AG04450 (cell line): ENCODE measurements around the gene HLA-DOB. TPM values are rescaled to one million over a fixed set of nuclear protein-coding genes. Genes with fewer than 3 reads are reported as not detected.

Source experiments
- CTCF ChIA-PET: fragments of 300-600, 350-600 bp; formaldehyde crosslinking; extraction: SDS; loops from one replicate; lab custom pipeline; 2022; ENCODE audit warnings: antibody characterized with exemption, inconsistent platforms; lab: Charles Lee
- POLR2A ChIA-PET: fragments of 350-600 bp; formaldehyde crosslinking; extraction: SDS; loops from one replicate; lab custom pipeline; 2021; ENCODE audit warnings: antibody characterized with exemption, inconsistent platforms; lab: Yijun Ruan, JAX
- DNase-seq: peaks from one replicate; pipeline ENCODE4 v3.0.0-alpha.2; 2011; ENCODE audit warnings: low read depth, low spot score
- H3K27ac ChIP-seq: one replicate; pipeline ENCODE4 v1.5.1; 2012; ENCODE audit warnings: low read depth, low read length, control low read depth
- H3K27me3 ChIP-seq: one replicate; pipeline ENCODE4 v1.6.0; 2012; ENCODE audit warnings: low read length; ENCODE audit not compliant: control insufficient read depth, insufficient read depth
- H3K4me3 ChIP-seq: 2 replicates; pipeline ENCODE4 v1.5.1; 2011; ENCODE audit warnings: mild to moderate bottlenecking, low read depth, low read length, control low read depth
- H3K9me3 ChIP-seq: 2 replicates; pipeline ENCODE4 v1.5.1; 2012; ENCODE audit warnings: low read length; ENCODE audit not compliant: control insufficient read depth, insufficient read depth
- polyA plus RNA-seq: library from polyadenylated mRNA; depleted of rRNA; stranded (reverse); fragments of >200 nt; gene quantifications from 2 replicates; pipeline ENCODE4 v1.2.3, GENCODE V29; 2011
- TF ChIP-seq, protein P1 (sequence below): IDR thresholded peaks from 2 replicates; pipeline ENCODE4 v1.5.1; 2011; ENCODE audit warnings: low read depth, low read length, control low read depth, inconsistent platforms

Gene HLA-DOB
- polyA plus RNA-seq, 1 experiment, result not detected

GRCh38 chr6:32830017-32830416, 13.2 kb upstream of the HLA-DOB start:
- CTCF ChIA-PET, result no interaction called here
- H3K27me3 ChIP-seq, result no peaks in the 10 kb centered on the region

GRCh38 chr6:32829495-32829894, 12.7 kb upstream of the HLA-DOB start:
- Histone ChIP-seq H3K27me3 (no peaks in the 10 kb centered on the region), H3K27ac (no peak overlapping the region), H3K4me3 (no peak overlapping the region), H3K9me3 (no peaks in the 10 kb centered on the region)
- TF ChIP-seq, protein P1, sequence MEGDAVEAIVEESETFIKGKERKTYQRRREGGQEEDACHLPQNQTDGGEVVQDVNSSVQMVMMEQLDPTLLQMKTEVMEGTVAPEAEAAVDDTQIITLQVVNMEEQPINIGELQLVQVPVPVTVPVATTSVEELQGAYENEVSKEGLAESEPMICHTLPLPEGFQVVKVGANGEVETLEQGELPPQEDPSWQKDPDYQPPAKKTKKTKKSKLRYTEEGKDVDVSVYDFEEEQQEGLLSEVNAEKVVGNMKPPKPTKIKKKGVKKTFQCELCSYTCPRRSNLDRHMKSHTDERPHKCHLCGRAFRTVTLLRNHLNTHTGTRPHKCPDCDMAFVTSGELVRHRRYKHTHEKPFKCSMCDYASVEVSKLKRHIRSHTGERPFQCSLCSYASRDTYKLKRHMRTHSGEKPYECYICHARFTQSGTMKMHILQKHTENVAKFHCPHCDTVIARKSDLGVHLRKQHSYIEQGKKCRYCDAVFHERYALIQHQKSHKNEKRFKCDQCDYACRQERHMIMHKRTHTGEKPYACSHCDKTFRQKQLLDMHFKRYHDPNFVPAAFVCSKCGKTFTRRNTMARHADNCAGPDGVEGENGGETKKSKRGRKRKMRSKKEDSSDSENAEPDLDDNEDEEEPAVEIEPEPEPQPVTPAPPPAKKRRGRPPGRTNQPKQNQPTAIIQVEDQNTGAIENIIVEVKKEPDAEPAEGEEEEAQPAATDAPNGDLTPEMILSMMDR, result no peak
- ChIA-PET CTCF (interaction anchor here (5.7 kb wide), 1 partner anchor 39 kb away, joined by 87 read pairs; no protein-coding TSS in a partner anchor), POLR2A (no interaction called here)
- no peak for DNase-seq

More at GRCh38 chr6:32830017-32830416, 13.2 kb upstream of the HLA-DOB start:
- H3K4me3 ChIP-seq, result no peak overlapping the region
- no peak overlapping the region for H3K27ac ChIP-seq
- TF ChIP-seq, protein P1, result no peak
- H3K9me3 ChIP-seq, result no peaks in the 10 kb centered on the region
- no peak for DNase-seq
- POLR2A ChIA-PET, result no interaction called here

- Histone ChIP-seq H3K27me3 (no peaks in the 10 kb centered on the region), H3K9me3 (no peaks in the 10 kb centered on the region), H3K27ac (no peak overlapping the region), H3K4me3 (no peak overlapping the region)
- ChIA-PET POLR2A (no interaction called here), CTCF (interaction anchor here (1.1 to 10.3 kb wide), 5 partner anchors 12 to 41 kb away, joined by 3 to 103 read pairs (median 8); partner anchors contain the start of genes PSMB9, TAP1 and TAP2)
- TF ChIP-seq, protein P1, result no peak
- DNase-seq, result no peak
Observed at GRCh38 chr6:32827025-32827424, 10.2 kb upstream of the HLA-DOB start.

DNA sequence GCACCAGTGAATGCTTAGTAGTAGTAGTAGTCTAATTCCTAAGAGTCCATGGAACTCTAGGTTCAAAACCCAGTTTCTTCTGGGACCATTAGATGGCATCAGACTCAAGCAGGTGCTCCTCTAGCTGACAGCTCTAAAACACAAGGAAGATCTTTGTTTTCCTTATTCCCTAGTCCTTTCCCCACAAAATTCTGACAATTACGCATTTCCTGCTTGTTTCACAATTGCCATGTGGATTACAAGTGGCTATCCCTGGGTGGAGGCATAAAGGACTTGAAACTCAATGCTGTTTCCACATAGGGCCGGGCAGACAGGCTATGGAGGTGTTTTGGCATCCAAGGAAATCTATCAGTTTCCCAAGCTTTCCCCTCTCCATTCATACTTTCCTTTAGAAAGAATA, 9.2 kb upstream of the HLA-DOB start:
- Histone ChIP-seq H3K4me3 (no peak overlapping the region), H3K27me3 (no peaks in the 10 kb centered on the region), H3K9me3 (no peaks in the 10 kb centered on the region), H3K27ac (no peak overlapping the region)
- TF ChIP-seq, protein P1, result peak; percentile 52
- POLR2A ChIA-PET, result interaction anchor here (0.8 to 1.5 kb wide), 2 partner anchors 12 to 146 kb away, joined by 3 to 5 read pairs; partner anchors contain the start of gene TAP2
- DNase-seq, result no peak
- CTCF ChIA-PET, result interaction anchor here (0.6 to 10.3 kb wide), 9 partner anchors 13 to 159 kb away, joined by 3 to 103 read pairs (median 5); partner anchors contain the start of genes PSMB9, TAP1 and TAP2

DNA sequence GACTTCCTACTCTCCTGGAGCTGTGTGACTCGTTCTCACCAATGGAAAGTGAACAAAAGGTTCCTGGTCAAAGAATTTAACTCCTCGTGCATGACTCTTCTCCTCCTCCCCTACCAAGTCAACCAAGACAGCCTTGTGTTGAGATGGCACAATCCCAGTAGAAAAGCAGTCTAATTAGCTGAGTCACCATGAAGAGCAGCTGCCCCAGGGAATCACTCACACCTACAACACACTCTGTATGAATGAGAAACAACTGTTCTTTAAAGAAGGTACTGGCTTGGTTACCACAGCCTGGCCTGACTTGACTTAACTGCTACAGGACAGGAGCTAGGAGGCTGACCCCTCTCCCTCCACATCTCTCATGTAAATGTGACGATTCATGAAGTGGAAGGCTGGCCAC, 2.9 kb upstream of the HLA-DOB start:
- POLR2A ChIA-PET, result no interaction called here
- H3K27ac ChIP-seq, result no peak overlapping the region
- TF ChIP-seq, protein P1, result no peak
- H3K4me3 ChIP-seq, result no peak overlapping the region
- CTCF ChIA-PET, result interaction anchor here (4.5 to 10.3 kb wide), 2 partner anchors 19 to 48 kb away, joined by 24 to 103 read pairs; partner anchors contain the start of gene TAP2
- no peak for DNase-seq
- H3K9me3 ChIP-seq, result no peaks in the 10 kb centered on the region
- H3K27me3 ChIP-seq, result peaks cover 11% of the 10 kb centered on the region
